A673 (cell line): ENCODE data around the gene POTEB2. TPM values are rescaled to one million over a fixed set of nuclear protein-coding genes. Genes with fewer than 3 reads are reported as not detected.
"Not testable (repeated sequence)": the region's sequence is repeated elsewhere in the genome, so short reads cannot be mapped to it uniquely, and the experiment has no call there.

Experiments
- Bru-seq: library from RNA; stranded (reverse); fragments of 400-500 nt; gene quantifications from one replicate; lab custom pipeline; 2021; lab: Mats Ljungman, UMichigan
- BruChase-seq, 2 experiments: library from RNA; stranded (reverse); fragments of 400-500 nt; gene quantifications; one replicate each; lab custom pipeline; 2021; lab: Mats Ljungman, UMichigan
- BruUV-seq: library from RNA; stranded (reverse); fragments of 400-500 nt; replicated peaks from 2 replicates; lab custom pipeline; 2021; lab: Mats Ljungman, UMichigan
- CTCF ChIA-PET: fragments of 300-600 bp; sonication (Branson Sonifier 250); formaldehyde crosslinking; loops from one replicate; lab custom pipeline; 2022; ENCODE audit warnings: antibody characterized with exemption; lab: Charles Lee
- POLR2A ChIA-PET: fragments of 300-600 bp; sonication (Branson Sonifier 250); formaldehyde crosslinking; loops from one replicate; lab custom pipeline; 2022; ENCODE audit warnings: antibody characterized with exemption; ENCODE audit not compliant: low non-redundant PET; lab: Charles Lee
- DNase-seq: peaks from one replicate; pipeline ENCODE4 v3.0.0-alpha.2; 2015; ENCODE audit warnings: low spot score
- H3K27ac ChIP-seq: fragments of 200-600 bp; sonication (generic); 2 replicates; pipeline ENCODE4 v1.5.1; 2016; ENCODE audit warnings: mixed run types, low read depth, mild to moderate bottlenecking, mixed read lengths, antibody characterized with exemption, low read length; ENCODE audit not compliant: poor library complexity, severe bottlenecking
- H3K27me3 ChIP-seq: fragments of 200-600 bp; sonication (generic); replicated peaks from 2 replicates; pipeline ENCODE4 v1.6.1; 2017; ENCODE audit warnings: mixed run types, low read depth, mild to moderate bottlenecking, mixed read lengths, antibody characterized with exemption, low read length; ENCODE audit not compliant: insufficient read depth, poor library complexity
- H3K36me3 ChIP-seq: fragments of 200-600 bp; sonication (generic); 2 replicates; pipeline ENCODE4 v1.6.1; 2016; ENCODE audit warnings: mixed run types, mild to moderate bottlenecking, mixed read lengths, antibody characterized with exemption, low read length; ENCODE audit not compliant: insufficient read depth, poor library complexity, severe bottlenecking
- H3K4me1 ChIP-seq: fragments of 200-600 bp; sonication (generic); 2 replicates; pipeline ENCODE4 v1.6.1; 2017; ENCODE audit warnings: mixed run types, mild to moderate bottlenecking, mixed read lengths, antibody characterized with exemption, low read length; ENCODE audit not compliant: insufficient read depth, poor library complexity, severe bottlenecking
- H3K4me3 ChIP-seq: fragments of 200-600 bp; sonication (generic); 2 replicates; pipeline ENCODE4 v1.5.1; 2016; ENCODE audit warnings: low read depth, mixed run types, mild to moderate bottlenecking, mixed read lengths, low read length; ENCODE audit not compliant: poor library complexity, severe bottlenecking
- H3K9me3 ChIP-seq: fragments of 200-600 bp; sonication (generic); 2 replicates; pipeline ENCODE4 v1.6.1; 2016; ENCODE audit warnings: mixed run types, low read depth, mild to moderate bottlenecking, mixed read lengths, antibody characterized with exemption, low read length; ENCODE audit not compliant: poor library complexity, severe bottlenecking
- intact Hi-C: fragments of 100-400 bp; cut with micrococcal nuclease; formaldehyde crosslinking; loops from one replicate; pipeline ENCODE4 v1.10.0; 2022; ENCODE audit not compliant: unreplicated experiment
- long read RNA-seq: library from polyadenylated mRNA; stranded (forward); transcript quantifications from one replicate; pipeline ENCODE4 v2.0.0, GENCODE V29; 2022
- microRNA-seq: library from miRNA; unstranded; fragments of <30 nt; microRNA quantifications from one replicate; pipeline ENCODE4 v1.2.0, GENCODE V29; 2021
- total RNA-seq: library from RNA; stranded (reverse); gene quantifications from 2 replicates; pipeline ENCODE4 v1.2.3, GENCODE V29; 2021

POTEB2 gene
- total RNA-seq (not detected in 2 replicates), Bru-seq, nascent RNA (not detected), BruChase-seq, experiment 1, labeled RNA remaining after a 2-hour chase (not detected), BruChase-seq, experiment 2, labeled RNA remaining after a 6-hour chase (not detected)
- long read RNA-seq = 0 reads

DNA sequence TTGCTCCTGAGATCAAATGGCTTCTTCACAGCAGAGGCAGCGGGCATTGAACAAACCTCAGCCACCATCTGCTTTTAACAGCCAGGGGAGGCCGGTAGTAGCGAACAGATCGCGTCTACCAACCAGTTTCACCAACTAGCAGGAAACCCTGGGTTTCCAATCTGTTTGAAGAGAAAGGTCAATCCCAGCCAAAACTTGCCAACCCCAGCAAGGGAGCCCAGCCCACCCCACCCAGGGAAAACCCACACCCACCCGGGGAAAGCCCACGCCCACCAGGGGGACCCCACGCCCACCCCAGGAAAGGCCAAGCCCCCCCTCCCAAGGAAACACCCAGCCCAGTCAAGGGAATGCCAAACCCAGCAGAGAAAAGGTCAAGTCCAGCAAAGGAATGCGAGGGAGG lies at the start of gene POTEB2:
Gene POTEB2 (minus strand): TSS at position 101 of the 400 bp plus-strand sequence. CDS start 33 bp downstream, at position 68.
- H3K36me3 ChIP-seq, CTCF ChIA-PET, BruUV-seq, H3K4me3 ChIP-seq, H3K9me3 ChIP-seq, DNase-seq, H3K4me1 ChIP-seq, intact Hi-C loops, H3K27ac ChIP-seq, POLR2A ChIA-PET, H3K27me3 ChIP-seq: not testable (repeated sequence)

DNA sequence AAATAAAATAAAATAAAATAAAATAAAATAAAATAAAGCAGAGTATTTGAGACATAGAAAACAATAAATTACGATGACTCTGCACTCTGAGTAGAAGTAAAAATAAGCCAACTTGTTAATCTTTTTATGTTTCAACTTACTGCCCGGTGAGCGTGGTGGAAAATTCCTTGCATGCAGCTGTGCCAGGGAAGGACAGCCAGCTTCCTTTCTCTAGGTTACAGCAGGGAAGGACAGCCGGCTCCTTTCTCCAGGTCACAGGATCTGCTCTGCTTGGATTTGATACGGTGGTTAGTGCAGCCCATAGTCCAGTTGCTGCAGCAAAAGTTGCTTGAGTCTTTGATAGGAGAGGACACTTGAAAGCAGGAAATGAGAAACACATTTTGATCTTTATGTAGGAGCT lies 13.8 kb upstream of the POTEB2 start:
- H3K4me1 ChIP-seq, H3K27me3 ChIP-seq, H3K9me3 ChIP-seq, H3K4me3 ChIP-seq, H3K27ac ChIP-seq, BruUV-seq, CTCF ChIA-PET, intact Hi-C loops, POLR2A ChIA-PET, H3K36me3 ChIP-seq, DNase-seq: not testable (repeated sequence)

DNA sequence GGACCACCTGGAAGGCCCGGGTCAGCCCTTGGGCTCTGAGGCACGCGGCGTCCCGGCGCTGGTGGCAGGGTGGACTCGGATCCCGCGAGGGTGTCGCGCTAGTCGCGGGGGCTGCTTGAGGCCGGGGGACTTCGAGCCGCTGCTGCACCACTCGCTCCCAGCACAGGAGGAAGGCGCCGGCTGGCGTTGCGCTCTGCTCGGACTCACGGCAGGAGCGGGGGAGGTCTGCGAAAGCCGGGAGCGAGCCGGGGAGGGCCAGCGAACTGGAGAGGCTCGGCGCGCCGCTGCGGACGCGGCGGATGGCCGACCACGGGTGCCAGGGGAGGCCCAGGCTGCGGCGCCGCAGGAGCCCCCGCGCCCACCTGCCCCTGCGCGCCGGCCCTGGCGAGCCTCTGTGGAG lies 12.3 kb upstream of the POTEB2 start:
- intact Hi-C loops, H3K4me3 ChIP-seq, H3K36me3 ChIP-seq, BruUV-seq, H3K9me3 ChIP-seq, CTCF ChIA-PET, POLR2A ChIA-PET, H3K4me1 ChIP-seq, H3K27ac ChIP-seq, DNase-seq, H3K27me3 ChIP-seq: not testable (repeated sequence)

- H3K4me3 ChIP-seq, H3K9me3 ChIP-seq, CTCF ChIA-PET, BruUV-seq, POLR2A ChIA-PET, intact Hi-C loops, H3K4me1 ChIP-seq, H3K27me3 ChIP-seq, H3K27ac ChIP-seq, DNase-seq, H3K36me3 ChIP-seq: not testable (repeated sequence)
Measured at GRCh38 chr15:20877819-20878218, 11.7 kb upstream of the POTEB2 start.

Small RNA genes lying within 50 kb of the gene (microRNA-seq; reads per million reads assigned to microRNA genes)
- not detected for gene MIR3118-2
